Astrocyte (in vitro differentiated cells and primary cell): ENCODE measurements around the gene GPHN.

ENCODE experiments used
- CTCF ChIP-seq: IDR thresholded peaks from 2 replicates; pipeline ENCODE4 v1.5.1; 2011; ENCODE audit warnings: low read depth, mild to moderate bottlenecking, inconsistent platforms, low read length, moderate library complexity; ENCODE audit not compliant: insufficient read depth
- EZH2 ChIP-seq: IDR thresholded peaks from 2 replicates; pipeline ENCODE4 v1.6.1; 2012; ENCODE audit warnings: mild to moderate bottlenecking, low read length, inconsistent platforms; ENCODE audit not compliant: insufficient read depth

GRCh38 chr14:66459603-66460002, 48.3 kb upstream of the GPHN start:
- TF ChIP-seq CTCF (no peak), EZH2 (no peak)
